Hindlimb muscle (tissue), 1 donor: ENCODE measurements around the gene SMARCD3. TPM values are rescaled to one million over a fixed set of nuclear protein-coding genes. Genes with fewer than 3 reads are reported as not detected.

Experiments used
- DNase-seq: peaks from one replicate; pipeline ENCODE4 v3.0.0-alpha.2; 2013
- polyA plus RNA-seq: library from polyadenylated mRNA; unstranded; fragments of 120-200 nt; gene quantifications from one replicate; pipeline ENCODE4 v1.2.1, GENCODE V29; 2013; ENCODE audit not compliant: insufficient read length

SMARCD3 gene
- polyA plus RNA-seq, result 180 TPM

- peak; percentile 82 for DNase-seq
These were observed at the start of gene SMARCD3 for GRCh38 chr7:151248346-151249033. SMARCD3 (minus strand) TSS chr7:151248694; CDS start chr7:151248562, 132 bp downstream.

- no peak for DNase-seq
These were observed 47.9 kb upstream of the SMARCD3 start for GRCh38 chr7:151296202-151296992.

DNA sequence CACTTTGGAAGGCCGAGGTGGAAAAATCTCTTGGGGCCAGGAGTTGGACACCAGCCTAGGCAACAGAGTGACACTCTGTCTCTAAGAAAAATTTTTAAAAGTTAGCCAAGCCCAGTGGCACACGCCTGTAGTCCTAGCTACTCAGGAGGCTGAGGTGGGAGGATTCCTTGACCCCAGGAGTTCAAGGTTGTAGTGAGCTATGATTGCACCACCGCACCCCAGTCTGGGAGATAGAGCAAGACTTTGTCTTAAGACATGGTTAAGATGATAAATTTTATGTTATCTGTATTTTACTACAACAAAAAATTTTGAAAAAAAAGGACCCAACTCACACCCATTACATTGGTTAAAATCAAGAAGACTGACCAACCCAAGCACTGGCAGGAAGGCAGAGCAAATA, 44.4 kb upstream of the SMARCD3 start:
- DNase-seq, result no peak

GRCh38 chr7:151291206-151291605, 42.7 kb upstream of the SMARCD3 start:
- no peak for DNase-seq

GRCh38 chr7:151290355-151290760, 41.9 kb upstream of the SMARCD3 start:
- no peak for DNase-seq

DNA sequence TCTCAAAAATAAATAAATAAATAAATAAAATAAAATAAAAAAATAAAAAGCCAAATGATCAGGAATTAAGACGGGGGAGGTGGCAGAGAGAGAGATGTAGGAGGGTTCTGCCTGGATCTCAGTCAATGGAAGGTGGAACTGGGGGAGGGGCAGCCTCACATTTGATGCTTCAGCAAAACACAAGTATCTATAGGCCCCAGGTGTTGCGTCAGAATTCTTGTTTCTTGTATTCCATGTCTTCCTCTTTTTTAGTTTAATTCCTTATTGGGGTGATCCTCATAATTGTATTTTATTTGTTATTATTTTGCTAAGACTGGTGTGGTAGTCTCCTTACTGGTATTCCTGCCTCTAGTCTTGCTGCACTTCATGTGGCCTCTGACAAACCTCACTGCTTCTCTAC, 41.4 kb upstream of the SMARCD3 start:
- no peak for DNase-seq

GRCh38 chr7:151286148-151286547, 37.7 kb upstream of the SMARCD3 start:
- no peak for DNase-seq

DNA sequence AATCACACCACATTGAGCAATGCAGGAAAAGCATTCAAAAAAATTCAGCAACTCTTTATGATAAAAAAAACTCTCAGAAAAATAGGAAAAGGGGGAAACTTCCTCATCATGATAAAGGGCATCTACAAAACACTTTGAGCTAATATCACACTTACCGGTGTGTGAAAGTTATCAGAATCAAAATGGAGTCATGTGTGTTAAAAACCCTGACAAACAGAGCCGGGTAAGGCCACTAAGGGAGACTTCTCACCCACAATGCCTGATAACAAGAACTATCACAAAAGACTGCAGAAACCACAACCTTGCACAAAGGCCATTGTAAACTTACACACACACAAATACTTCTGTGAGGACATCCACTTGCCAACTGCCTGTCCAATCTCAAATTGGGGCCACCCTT, 34.8 kb upstream of the SMARCD3 start:
- DNase-seq, result no peak

GRCh38 chr7:151282111-151282510, 33.6 kb upstream of the SMARCD3 start:
- DNase-seq, result no peak

GRCh38 chr7:151281686-151282085, 33.2 kb upstream of the SMARCD3 start:
- DNase-seq, result no peak

DNA sequence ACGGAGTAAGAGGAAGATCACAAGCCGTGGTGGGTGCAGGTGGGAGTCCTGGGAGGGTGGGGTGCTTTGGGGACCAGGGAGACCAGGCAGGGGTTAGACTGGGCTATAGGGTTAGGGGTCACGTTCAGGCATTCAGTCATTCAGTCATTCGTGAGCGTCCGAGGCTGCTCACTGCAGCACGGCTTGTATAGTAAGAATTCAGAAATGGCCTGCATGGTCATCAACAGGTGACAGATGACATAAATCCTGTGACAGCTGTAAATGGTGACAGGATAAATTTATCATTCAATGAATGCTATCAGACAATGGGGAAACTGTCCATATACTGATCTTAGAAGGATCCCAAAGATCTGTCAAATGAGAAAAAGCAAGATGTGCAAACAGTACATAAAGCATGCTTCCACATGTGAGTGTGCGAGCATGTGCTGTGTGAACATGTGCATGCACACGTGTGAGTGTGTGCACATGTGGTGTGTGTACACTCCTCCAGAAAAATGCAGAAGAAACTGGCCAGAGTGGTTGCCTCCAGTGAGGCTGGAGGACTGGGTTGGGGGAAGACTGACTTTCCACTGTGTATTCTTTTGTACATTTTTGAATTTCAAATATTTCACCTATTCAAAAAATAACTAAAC, 32.0 kb upstream of the SMARCD3 start:
- DNase-seq, result no peak

GRCh38 chr7:151279868-151280267, 31.4 kb upstream of the SMARCD3 start:
- no peak for DNase-seq

GRCh38 chr7:151278949-151279348, 30.5 kb upstream of the SMARCD3 start:
- no peak for DNase-seq

DNA sequence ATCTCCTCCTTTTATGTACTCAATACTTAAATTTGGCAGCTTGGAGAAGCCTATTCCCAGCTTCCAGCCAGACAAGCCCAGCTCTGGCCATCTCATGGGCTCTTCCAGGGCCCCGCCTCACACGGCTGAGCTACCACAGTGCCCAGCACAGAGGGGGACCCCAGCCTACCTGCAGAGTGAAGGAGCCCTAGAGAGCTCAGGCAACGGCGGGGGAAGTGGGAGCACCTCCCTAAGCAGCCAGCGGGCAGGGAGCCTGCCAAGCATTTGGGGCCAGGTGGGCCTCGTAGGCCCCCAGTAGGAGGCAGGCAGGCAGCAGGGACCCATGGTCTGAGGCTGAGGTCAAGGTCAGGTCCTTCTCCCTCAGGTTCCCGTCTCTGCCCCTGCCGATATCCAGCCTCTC, 29.1 kb upstream of the SMARCD3 start:
- DNase-seq, result no peak

DNA sequence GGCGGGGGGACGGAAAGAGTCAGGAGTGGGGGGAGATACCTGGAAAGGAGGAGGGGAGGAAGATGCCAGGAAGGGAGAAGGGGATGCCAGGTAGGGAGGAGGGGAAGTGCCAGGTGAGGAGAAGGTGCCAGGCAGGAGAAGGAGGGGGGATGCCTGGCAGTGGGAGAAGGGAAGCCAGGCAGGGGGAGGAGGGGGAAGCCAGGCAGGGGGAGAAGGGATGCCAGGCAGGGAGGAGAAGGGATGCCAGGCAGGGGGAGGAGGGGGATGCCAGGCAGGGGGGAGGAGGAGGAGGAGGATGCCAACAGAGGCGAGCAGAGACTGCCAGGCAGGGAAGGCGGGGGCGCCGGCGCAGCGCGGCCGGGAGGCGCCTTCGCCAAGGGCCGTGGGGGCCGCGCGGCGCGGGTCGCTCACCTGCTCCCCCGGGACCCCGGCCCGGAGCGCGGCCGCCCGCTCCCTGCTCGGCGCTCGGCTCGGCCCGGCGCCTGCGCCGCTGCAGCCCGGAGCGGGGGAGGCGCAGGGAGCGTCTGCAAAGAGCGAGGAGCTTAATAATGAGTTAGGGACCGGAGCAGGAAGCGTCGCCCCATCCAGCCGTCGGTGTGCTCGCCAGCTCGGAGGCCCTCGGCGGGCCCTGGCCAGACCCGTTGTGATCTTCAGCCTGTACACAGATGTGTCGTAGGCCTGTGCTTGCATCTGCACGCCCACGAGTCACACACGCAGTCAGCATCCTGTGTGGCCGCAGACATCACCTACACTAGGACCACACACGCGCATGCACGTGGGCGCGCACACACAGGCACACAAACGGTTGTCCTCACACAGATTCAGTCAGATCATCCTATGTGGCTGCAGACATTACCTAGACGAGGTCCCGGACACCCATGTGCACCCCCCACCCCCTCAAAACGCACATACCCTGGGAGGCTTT, 28.4 kb upstream of the SMARCD3 start:
- DNase-seq, result peak; percentile 76

DNA sequence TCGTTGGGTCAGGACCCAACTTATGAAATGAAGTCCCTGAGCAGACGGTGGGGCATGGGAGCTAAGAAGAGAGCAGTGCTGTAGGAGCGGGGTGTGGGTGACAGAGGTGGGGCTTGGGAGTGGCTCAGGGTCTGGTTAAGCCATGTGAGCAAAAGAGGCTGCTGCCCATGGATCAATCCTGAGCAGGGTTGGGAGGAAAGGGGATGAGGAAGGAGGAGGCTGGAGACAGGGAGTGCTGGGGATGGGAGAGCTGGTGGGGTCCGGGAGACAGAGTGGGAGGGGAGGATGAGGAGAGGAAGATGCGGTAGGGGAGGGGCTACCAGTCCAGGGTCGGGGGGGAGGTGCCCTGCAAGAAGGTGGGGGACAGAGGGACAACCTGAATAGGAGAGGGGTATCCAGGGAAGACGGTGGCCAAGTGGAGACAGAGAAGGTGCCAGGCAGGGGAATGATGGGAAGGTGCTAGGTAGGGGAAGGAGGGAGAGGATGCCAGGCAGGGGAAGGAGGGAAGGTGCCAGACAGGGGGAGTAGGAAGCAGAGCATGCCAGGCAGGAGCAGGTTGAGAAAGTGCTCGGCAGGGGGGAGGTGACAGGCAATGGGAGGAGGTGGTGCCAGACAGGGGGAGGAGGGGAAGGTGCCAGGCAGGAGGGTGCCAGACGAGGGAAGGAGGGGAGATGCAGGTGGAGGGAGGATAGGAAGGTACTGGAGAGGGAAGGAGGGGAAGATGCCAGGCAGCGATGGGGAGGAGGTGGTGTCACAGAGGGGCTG, 27.5 kb upstream of the SMARCD3 start:
- no peak for DNase-seq

GRCh38 chr7:151274936-151275812, 26.7 kb upstream of the SMARCD3 start:
- no peak for DNase-seq

DNA sequence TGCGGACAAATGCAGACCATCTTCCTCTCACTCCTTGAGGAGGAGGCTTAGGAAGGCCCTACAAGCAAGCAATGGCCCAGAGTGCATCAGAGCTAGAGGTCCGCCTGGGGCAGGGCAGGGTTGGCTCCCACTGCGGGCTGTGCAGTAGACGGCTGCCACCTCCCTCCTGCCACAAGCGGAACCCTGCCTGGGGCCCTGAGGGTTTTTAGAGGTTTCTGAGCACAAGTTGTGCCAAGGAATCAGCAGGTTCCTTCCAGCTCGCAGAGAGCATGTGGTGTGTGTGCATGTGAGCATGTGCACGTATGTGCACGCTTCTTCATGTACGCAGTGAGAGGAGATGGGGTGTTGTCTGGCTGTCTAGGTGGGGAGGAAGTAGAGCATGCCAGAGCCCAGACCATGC, 25.9 kb upstream of the SMARCD3 start:
- DNase-seq, result no peak

- DNase-seq, result no peak
These were observed 25.3 kb upstream of the SMARCD3 start for GRCh38 chr7:151273651-151274390.

DNA sequence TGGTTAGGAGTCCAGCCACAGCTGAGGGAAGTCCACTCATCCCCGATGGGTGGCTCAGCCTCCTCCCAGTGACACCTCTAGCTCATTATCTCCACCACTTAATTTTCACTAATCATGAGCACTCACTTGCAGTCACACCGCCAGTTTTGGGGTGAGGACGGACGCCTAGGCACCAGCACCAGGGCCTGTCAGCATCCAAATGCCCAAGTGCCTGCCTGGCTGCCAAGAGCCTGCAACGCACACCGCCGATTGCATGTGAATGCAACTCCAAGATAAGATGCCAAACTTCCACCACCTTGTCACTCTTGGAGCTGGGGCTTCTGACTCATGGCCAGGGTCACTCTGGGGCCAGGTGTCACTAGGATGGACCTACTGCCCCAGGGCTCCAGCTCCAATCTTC, 24.4 kb upstream of the SMARCD3 start:
- no peak for DNase-seq
